Trophoblast cell (in vitro differentiated cells and primary cell): ENCODE results near the gene SGPP2.
A peak's percentile ranks its signal among the peaks of the same experiment; 100 is the strongest.

Experiments
- DNase-seq, 2 donors: peaks; one replicate each; pipeline ENCODE4 v3.0.0-alpha.2; 2016
- H2AFZ ChIP-seq: 2 replicates; pipeline ENCODE4 v1.6.1; 2013; ENCODE audit warnings: low read length, moderate library complexity, mild to moderate bottlenecking; ENCODE audit not compliant: insufficient read depth, poor library complexity
- H2AK5ac ChIP-seq: 2 replicates; pipeline ENCODE4 v1.6.1; 2013; ENCODE audit warnings: mild to moderate bottlenecking, low read length
- H2BK120ac ChIP-seq: 2 replicates; pipeline ENCODE4 v1.6.1; 2013; ENCODE audit warnings: low read length, mild to moderate bottlenecking, moderate library complexity; ENCODE audit not compliant: insufficient read depth, poor library complexity
- H2BK12ac ChIP-seq: 2 replicates; pipeline ENCODE4 v1.6.1; 2013; ENCODE audit warnings: mild to moderate bottlenecking, low read length, moderate library complexity
- H2BK5ac ChIP-seq: 2 replicates; pipeline ENCODE4 v1.6.1; 2013; ENCODE audit warnings: low read length, low read depth, moderate library complexity, mild to moderate bottlenecking; ENCODE audit not compliant: poor library complexity
- H3K14ac ChIP-seq: 2 replicates; pipeline ENCODE4 v1.6.1; 2013; ENCODE audit warnings: mild to moderate bottlenecking, low read length
- H3K18ac ChIP-seq: 2 replicates; pipeline ENCODE4 v1.6.1; 2013; ENCODE audit warnings: mild to moderate bottlenecking, low read length
- H3K23ac ChIP-seq: 2 replicates; pipeline ENCODE4 v1.6.1; 2013; ENCODE audit warnings: low read length
- H3K27ac ChIP-seq: 2 replicates; pipeline ENCODE4 v1.5.1; 2013; ENCODE audit warnings: low read depth, mild to moderate bottlenecking, inconsistent platforms, low read length, moderate library complexity
- H3K27me3 ChIP-seq: 2 replicates; pipeline ENCODE4 v1.6.1; 2013; ENCODE audit warnings: inconsistent platforms, mild to moderate bottlenecking, low read length, moderate library complexity; ENCODE audit not compliant: insufficient read depth
- H3K36me3 ChIP-seq, 2 experiments: 1 replicate in 1 of 2; 2 replicates in 1 of 2; pipeline ENCODE4 v1.6.1; 2013; ENCODE audit warnings: low read length in 2 of 2, mild to moderate bottlenecking in 2 of 2, moderate library complexity in 1 of 2; ENCODE audit not compliant: insufficient read depth in 2 of 2, control insufficient read depth in 1 of 2
- H3K4ac ChIP-seq: 2 replicates; pipeline ENCODE4 v1.6.1; 2013; ENCODE audit warnings: low read depth, mild to moderate bottlenecking, low read length, moderate library complexity
- H3K4me1 ChIP-seq, 2 experiments: 1 replicate in 1 of 2; 2 replicates in 1 of 2; pipeline ENCODE4 v1.6.1; 2013; ENCODE audit warnings: low read length in 2 of 2, mild to moderate bottlenecking in 2 of 2, moderate library complexity in 1 of 2; ENCODE audit not compliant: insufficient read depth in 2 of 2, control insufficient read depth in 1 of 2
- H3K4me2 ChIP-seq: 2 replicates; pipeline ENCODE4 v1.6.1; 2013; ENCODE audit warnings: inconsistent platforms, mild to moderate bottlenecking, low read length, moderate library complexity
- H3K4me3 ChIP-seq: 2 replicates; pipeline ENCODE4 v1.5.1; 2013; ENCODE audit warnings: mild to moderate bottlenecking, low read depth, low read length, inconsistent platforms
- H3K79me1 ChIP-seq: one replicate; pipeline ENCODE4 v1.6.1; 2013; ENCODE audit warnings: low read length
- H3K79me2 ChIP-seq: 2 replicates; pipeline ENCODE4 v1.6.1; 2013; ENCODE audit warnings: low read length, mild to moderate bottlenecking; ENCODE audit not compliant: control insufficient read depth, insufficient read depth, poor library complexity
- H3K9ac ChIP-seq: 2 replicates; pipeline ENCODE4 v1.6.1; 2013; ENCODE audit warnings: mild to moderate bottlenecking, low read length
- H3K9me3 ChIP-seq: 2 replicates; pipeline ENCODE4 v1.6.1; 2013; ENCODE audit warnings: low read depth, mild to moderate bottlenecking, control low read depth, inconsistent platforms, low read length; ENCODE audit not compliant: insufficient read depth
- H4K12ac ChIP-seq: 2 replicates; pipeline ENCODE4 v1.6.1; 2013; ENCODE audit warnings: low read depth, mild to moderate bottlenecking, low read length, moderate library complexity
- H4K8ac ChIP-seq: 2 replicates; pipeline ENCODE4 v1.6.1; 2013; ENCODE audit warnings: low read depth, mild to moderate bottlenecking, low read length, moderate library complexity
- H4K91ac ChIP-seq: one replicate; pipeline ENCODE4 v1.6.1; 2013; ENCODE audit warnings: low read depth, mild to moderate bottlenecking, low read length, moderate library complexity
- WGBS: extraction: QIAGEN DNeasy Blood & Tissue Kit; methylation state at CpG from one replicate; pipeline ENCODE4 v1.1.7; 2013; ENCODE audit warnings: missing lambda C conversion rate; ENCODE audit not compliant: insufficient read length, insufficient coverage; ENCODE audit errors: extremely low coverage; 5-methylcytosine and 5-hydroxymethylcytosine counted together

The SGPP2 gene

GRCh38 chr2:222452422-222452950, 28.1 kb downstream of the SGPP2 start:
- Histone ChIP-seq H3K4ac (no peak overlapping the region), H3K4me2 (no peak overlapping the region), H2BK5ac (no peak overlapping the region), H3K9ac (no peak overlapping the region), H3K4me1 (no peaks in the 10 kb centered on the region), H3K14ac (no peak overlapping the region), H3K27ac (no peak overlapping the region), H2AK5ac (no peak overlapping the region), H4K91ac (no peak overlapping the region), H4K8ac (no peak overlapping the region), H3K27me3 (no peaks in the 10 kb centered on the region), H3K9me3 (no peaks in the 10 kb centered on the region), H3K79me2 (no peaks in the 10 kb centered on the region), H4K12ac (no peak overlapping the region), H3K4me3 (no peak overlapping the region), H2AFZ (no peak overlapping the region), H2BK120ac (no peak overlapping the region), H3K36me3 (no peaks in the 10 kb centered on the region), H3K18ac (no peak overlapping the region), H3K79me1 (no peaks in the 10 kb centered on the region), H3K23ac (no peak overlapping the region), H2BK12ac (no peak overlapping the region)
- no CpG with 5 or more reads among the region's 3 CpGs for WGBS
- peak in 1 of 2 donors; percentile 3 for DNase-seq

- Histone ChIP-seq H3K27ac (no peak overlapping the region), H2AK5ac (no peak overlapping the region), H3K79me1 (no peaks in the 10 kb centered on the region), H3K4ac (no peak overlapping the region), H2BK120ac (no peak overlapping the region), H3K4me3 (no peak overlapping the region), H3K4me2 (no peak overlapping the region), H3K14ac (no peak overlapping the region), H4K91ac (no peak overlapping the region), H4K12ac (no peak overlapping the region), H3K9me3 (no peaks in the 10 kb centered on the region), H2AFZ (no peak overlapping the region), H3K18ac (no peak overlapping the region), H2BK5ac (no peak overlapping the region), H3K27me3 (no peaks in the 10 kb centered on the region), H3K9ac (no peak overlapping the region), H4K8ac (no peak overlapping the region), H3K23ac (no peak overlapping the region), H3K4me1 (no peaks in the 10 kb centered on the region), H3K79me2 (no peaks in the 10 kb centered on the region), H2BK12ac (no peak overlapping the region), H3K36me3 (no peaks in the 10 kb centered on the region)
- DNase-seq = no peak
- no CpG with 5 or more reads among the region's 4 CpGs for WGBS
These were observed 32.2 kb downstream of the SGPP2 start for GRCh38 chr2:222456479-222457077.

GRCh38 chr2:222459983-222460382, 35.6 kb downstream of the SGPP2 start:
- H3K23ac ChIP-seq = no peak overlapping the region
- no peak overlapping the region for H3K14ac ChIP-seq
- H3K9ac ChIP-seq = no peak overlapping the region
- H3K79me2 ChIP-seq = no peaks in the 10 kb centered on the region
- WGBS = no CpG with 5 or more reads among the region's 10 CpGs
- H3K27ac ChIP-seq = no peak overlapping the region
- no peak overlapping the region for H3K4me2 ChIP-seq
- H3K36me3 ChIP-seq = no peaks in the 10 kb centered on the region
- H3K4me3 ChIP-seq = no peak overlapping the region
- H2AFZ ChIP-seq = no peak overlapping the region
- no peak overlapping the region for H2AK5ac ChIP-seq
- H3K27me3 ChIP-seq = no peaks in the 10 kb centered on the region
- H2BK120ac ChIP-seq = no peak overlapping the region
- H4K91ac ChIP-seq = no peak overlapping the region
- H3K9me3 ChIP-seq = no peaks in the 10 kb centered on the region
- H4K12ac ChIP-seq = no peak overlapping the region
- H2BK5ac ChIP-seq = no peak overlapping the region
- no peak overlapping the region for H4K8ac ChIP-seq
- H3K4ac ChIP-seq = no peak overlapping the region
- DNase-seq = no peak
- H3K79me1 ChIP-seq = no peaks in the 10 kb centered on the region
- H3K18ac ChIP-seq = no peak overlapping the region
- H2BK12ac ChIP-seq = no peak overlapping the region
- H3K4me1 ChIP-seq = no peaks in the 10 kb centered on the region

- Histone ChIP-seq H4K91ac (no peak overlapping the region), H2BK5ac (no peak overlapping the region), H2AFZ (no peak overlapping the region), H3K9ac (no peak overlapping the region), H4K12ac (no peak overlapping the region), H2AK5ac (no peak overlapping the region), H3K4me3 (no peak overlapping the region), H3K23ac (no peak overlapping the region), H3K4ac (no peak overlapping the region), H3K36me3 (no peaks in the 10 kb centered on the region), H2BK120ac (no peak overlapping the region), H3K4me2 (no peak overlapping the region), H4K8ac (no peak overlapping the region), H3K9me3 (no peaks in the 10 kb centered on the region), H2BK12ac (no peak overlapping the region), H3K14ac (no peak overlapping the region), H3K79me1 (no peaks in the 10 kb centered on the region), H3K27me3 (no peaks in the 10 kb centered on the region), H3K79me2 (no peaks in the 10 kb centered on the region), H3K18ac (no peak overlapping the region), H3K27ac (no peak overlapping the region), H3K4me1 (no peaks in the 10 kb centered on the region)
- DNase-seq = no peak
- WGBS = no CpG with 5 or more reads among the region's 3 CpGs
These were observed 41.4 kb downstream of the SGPP2 start for GRCh38 chr2:222465746-222466145.
